Gastrocnemius medialis (tissue), 4 donors: ENCODE results near the gene ASB18. TPM values are rescaled to one million over a fixed set of nuclear protein-coding genes. Genes with fewer than 3 reads are reported as not detected.

Source experiments
- ATAC-seq, 2 donors: fragments of 150-250 bp; one replicate each; pipeline ENCODE4 v1.9.1; 2016
- DNase-seq, 2 donors: peaks; one replicate each; pipeline ENCODE4 v3.0.0-alpha.2; 2019
- H3K27ac ChIP-seq, 4 donors: fragments of 200-600 bp; sonication (generic); 1 replicate in 1 of 4; 2 replicates in 3 of 4; pipeline ENCODE4 v1.5.1; 2016 to 2018; ENCODE audit warnings: mild to moderate bottlenecking in 2 of 4, moderate library complexity in 1 of 4
- H3K27me3 ChIP-seq, 3 donors: fragments of 200-600 bp; sonication (generic) in 2 of 3; 1 replicate in 1 of 3; 2 replicates in 2 of 3; pipeline versions ENCODE4 v1.5.1 to v1.6.0; 2016 to 2019; ENCODE audit warnings: mild to moderate bottlenecking in 1 of 3, moderate library complexity in 1 of 3
- H3K36me3 ChIP-seq, 2 donors: fragments of 200-600 bp; sonication (generic) in 1 of 2; one replicate each; pipeline ENCODE4 v1.5.1; 2017 to 2018
- H3K4me1 ChIP-seq, 2 donors: fragments of 200-600 bp; sonication (generic) in 1 of 2; one replicate each; pipeline ENCODE4 v1.5.1; 2016 to 2017; ENCODE audit warnings: mild to moderate bottlenecking in 2 of 2
- H3K4me3 ChIP-seq, 4 donors: fragments of 200-600 bp; sonication (generic) in 3 of 4; 1 replicate in 1 of 4; 2 replicates in 3 of 4; pipeline ENCODE4 v1.5.1; 2016 to 2019; ENCODE audit warnings: mild to moderate bottlenecking in 2 of 4
- H3K9me3 ChIP-seq, 3 donors: fragments of 200-600 bp; sonication (generic) in 2 of 3; 1 replicate in 1 of 3; 2 replicates in 2 of 3; pipeline ENCODE4 v1.5.1; 2016 to 2019
- POLR2A ChIP-seq, 2 donors: fragments of 450-650 bp; IDR thresholded peaks; one replicate each; pipeline ENCODE4 v1.6.1; 2017; ENCODE audit warnings: antibody characterized with exemption in 2 of 2, mild to moderate bottlenecking in 2 of 2, moderate library complexity in 2 of 2
- in situ Hi-C, 4 donors: fragments of 200-750 bp; cut with MboI; loops; one replicate each; pipeline versions ENCODE4 v1.15.0 to v1.8.0; 2017; ENCODE audit warnings: low sequenced_read_pairs in 4 of 4
- intact Hi-C: fragments of 100-400 bp; cut with DNase I; formaldehyde crosslinking; loops from one replicate; pipeline ENCODE4 v1.15.1; 2023; ENCODE audit warnings: low total_unique reads
- total RNA-seq, 4 donors: library from RNA; depleted of rRNA; stranded (reverse); fragments of >200 nt; gene quantifications; one replicate each; pipeline versions ENCODE4 v1.1.0 to v1.2.3, GENCODE V29; 2016
- TF ChIP-seq, protein P1 (sequence below), 5 experiments: fragments of 450-650 bp in 3 of 5; fragments of 200-600 bp in 2 of 5; sonication (generic) in 2 of 5; IDR thresholded peaks in 4 of 5; conservative IDR thresholded peaks in 1 of 5; 1 replicate in 4 of 5; 2 replicates in 1 of 5; pipeline ENCODE4 v1.5.1; 2016 to 2019; ENCODE audit warnings: antibody characterized with exemption in 5 of 5, mild to moderate bottlenecking in 3 of 5, moderate library complexity in 3 of 5

Gene ASB18
- total RNA-seq, 4 donors from 2014 or later, result 0.16 to 0.17 TPM; not detected in 2

DNA sequence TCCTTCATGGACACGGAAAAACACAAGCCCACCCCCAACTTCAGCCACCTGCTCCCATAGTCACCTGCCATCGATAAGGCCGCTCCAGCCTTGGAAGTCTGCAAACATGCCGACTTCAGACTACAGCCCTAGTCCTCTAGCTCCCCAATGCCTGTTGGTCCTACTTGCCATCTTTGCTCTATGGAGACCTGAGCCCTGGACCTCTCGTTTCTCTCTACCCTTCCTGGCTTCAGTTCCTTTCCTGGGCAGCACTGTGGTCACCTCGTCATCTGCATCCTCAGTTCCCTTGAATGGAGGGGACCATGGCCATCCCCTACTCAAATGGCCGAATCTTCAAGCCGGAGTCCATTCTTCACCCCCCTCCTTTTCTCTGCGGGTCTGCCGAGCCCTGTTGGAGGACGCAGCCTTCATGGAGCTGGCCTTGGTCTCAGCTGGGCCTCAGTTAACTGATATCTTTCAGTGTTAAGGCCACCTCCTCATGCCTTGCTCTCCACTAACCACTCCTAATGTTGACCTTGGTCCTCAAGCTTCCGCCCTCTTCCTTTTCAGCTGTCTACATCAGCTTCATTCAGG lies 48.4 kb downstream of the ASB18 start:
- no peak overlapping the region for H3K4me3 ChIP-seq
- TF ChIP-seq, protein P1, sequence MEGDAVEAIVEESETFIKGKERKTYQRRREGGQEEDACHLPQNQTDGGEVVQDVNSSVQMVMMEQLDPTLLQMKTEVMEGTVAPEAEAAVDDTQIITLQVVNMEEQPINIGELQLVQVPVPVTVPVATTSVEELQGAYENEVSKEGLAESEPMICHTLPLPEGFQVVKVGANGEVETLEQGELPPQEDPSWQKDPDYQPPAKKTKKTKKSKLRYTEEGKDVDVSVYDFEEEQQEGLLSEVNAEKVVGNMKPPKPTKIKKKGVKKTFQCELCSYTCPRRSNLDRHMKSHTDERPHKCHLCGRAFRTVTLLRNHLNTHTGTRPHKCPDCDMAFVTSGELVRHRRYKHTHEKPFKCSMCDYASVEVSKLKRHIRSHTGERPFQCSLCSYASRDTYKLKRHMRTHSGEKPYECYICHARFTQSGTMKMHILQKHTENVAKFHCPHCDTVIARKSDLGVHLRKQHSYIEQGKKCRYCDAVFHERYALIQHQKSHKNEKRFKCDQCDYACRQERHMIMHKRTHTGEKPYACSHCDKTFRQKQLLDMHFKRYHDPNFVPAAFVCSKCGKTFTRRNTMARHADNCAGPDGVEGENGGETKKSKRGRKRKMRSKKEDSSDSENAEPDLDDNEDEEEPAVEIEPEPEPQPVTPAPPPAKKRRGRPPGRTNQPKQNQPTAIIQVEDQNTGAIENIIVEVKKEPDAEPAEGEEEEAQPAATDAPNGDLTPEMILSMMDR (IDR thresholded peaks at IDR 0.05 in 4 of 5, conservative IDR thresholded peaks at IDR 0.05 in 1 of 5), result no peak
- no peak for TF ChIP-seq POLR2A (IDR thresholded peaks at IDR 0.05)
- ATAC-seq (no peak), DNase-seq (no peak)
- peaks cover 0 to under 1% of the 10 kb centered on the region in 2 donors for H3K4me1 ChIP-seq
- no peaks in the 10 kb centered on the region for H3K9me3 ChIP-seq
- H3K36me3 ChIP-seq, result no peaks in the 10 kb centered on the region
- no peaks in the 10 kb centered on the region for H3K27me3 ChIP-seq
- in situ Hi-C loops, result no loop called here
- H3K27ac ChIP-seq, result no peak overlapping the region
- intact Hi-C loops, result no loop called here

- in situ Hi-C loops (no loop called here), intact Hi-C loops (no loop called here)
- H3K27ac ChIP-seq, result no peak overlapping the region
- H3K4me3 ChIP-seq, result no peak overlapping the region
- TF ChIP-seq, protein P1 (IDR thresholded peaks at IDR 0.05 in 4 of 5, conservative IDR thresholded peaks at IDR 0.05 in 1 of 5), result no peak
- no peak for TF ChIP-seq POLR2A (IDR thresholded peaks at IDR 0.05)
- H3K27me3 ChIP-seq, result no peaks in the 10 kb centered on the region
- H3K36me3 ChIP-seq, result no peaks in the 10 kb centered on the region
- H3K9me3 ChIP-seq, result no peaks in the 10 kb centered on the region
- H3K4me1 ChIP-seq, result peaks cover 0 to 7% of the 10 kb centered on the region in 2 donors
- ATAC-seq (no peak), DNase-seq (no peak)
These were observed 49.0 kb downstream of the ASB18 start for GRCh38 chr2:236215196-236215595.

- no peak for ATAC-seq
- no peak for DNase-seq
- H3K9me3 ChIP-seq, result no peaks in the 10 kb centered on the region
- intact Hi-C loops, result no loop called here
- H3K36me3 ChIP-seq, result no peaks in the 10 kb centered on the region
- no peak overlapping the region for H3K27ac ChIP-seq
- no peaks in the 10 kb centered on the region for H3K27me3 ChIP-seq
- TF ChIP-seq POLR2A (IDR thresholded peaks at IDR 0.05), result no peak
- TF ChIP-seq, protein P1 (IDR thresholded peaks at IDR 0.05 in 4 of 5, conservative IDR thresholded peaks at IDR 0.05 in 1 of 5), result no peak
- H3K4me1 ChIP-seq, result peaks cover 0 to 7% of the 10 kb centered on the region in 2 donors
- H3K4me3 ChIP-seq, result no peak overlapping the region
- in situ Hi-C loops, result no loop called here
These were observed 49.7 kb downstream of the ASB18 start for GRCh38 chr2:236214376-236214995.

DNA sequence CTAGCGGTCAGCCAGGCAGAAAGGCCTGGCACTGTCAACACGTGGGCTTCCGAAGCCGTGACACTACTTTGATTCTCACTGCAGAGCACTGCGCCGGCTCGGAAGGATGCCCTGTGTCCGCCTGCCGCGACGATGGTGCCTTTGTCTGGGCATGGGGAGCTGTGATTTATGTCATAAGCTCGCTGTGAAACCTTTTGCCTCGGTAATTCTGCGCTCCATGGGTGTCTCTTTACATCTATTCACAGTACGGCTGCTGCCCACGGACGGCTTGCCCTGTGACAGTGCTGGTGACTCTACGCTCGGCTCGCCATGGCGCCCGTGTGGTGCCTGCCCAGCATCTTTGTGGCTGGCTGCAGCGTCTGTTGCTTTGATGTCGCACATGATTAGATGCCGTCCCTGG lies 52.9 kb downstream of the ASB18 start:
- ATAC-seq, result no peak

More for the DNA sequence above, 52.9 kb downstream of the ASB18 start:
- Histone ChIP-seq H3K9me3 (no peaks in the 10 kb centered on the region), H3K4me1 (peaks cover 0 to 7% of the 10 kb centered on the region in 2 donors), H3K27me3 (peaks cover 0 to 2% (median 0%) of the 10 kb centered on the region in 3 donors), H3K27ac (no peak overlapping the region), H3K4me3 (no peak overlapping the region), H3K36me3 (no peaks in the 10 kb centered on the region)
- in situ Hi-C loops (no loop called here), intact Hi-C loops (no loop called here)
- no peak for DNase-seq
- TF ChIP-seq, protein P1 (IDR thresholded peaks at IDR 0.05 in 4 of 5, conservative IDR thresholded peaks at IDR 0.05 in 1 of 5), result no peak
- no peak for TF ChIP-seq POLR2A (IDR thresholded peaks at IDR 0.05)
